ENCODE results near the gene FHDC1.

DNA sequence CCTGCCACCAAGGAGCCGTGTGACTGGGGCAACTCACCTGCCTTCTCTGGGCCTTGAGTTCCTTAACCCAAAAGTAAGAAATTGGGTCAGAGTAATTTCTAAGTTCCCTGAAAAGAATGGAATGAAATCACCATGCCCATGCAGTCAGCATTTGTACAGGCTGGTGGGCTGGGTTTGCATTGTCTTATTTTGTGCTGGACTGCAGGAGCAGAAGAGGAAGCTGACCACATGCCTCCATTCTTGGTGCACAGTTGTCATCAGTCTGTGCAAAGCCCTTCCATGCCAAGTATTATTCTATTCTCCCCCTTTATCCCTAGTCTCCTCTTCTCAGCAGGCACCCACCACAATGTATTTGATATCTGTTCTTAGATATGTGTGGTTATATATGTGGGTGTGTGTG lies 56.3 kb downstream of the FHDC1 start:
- TF ChIP-seq, protein P1, sequence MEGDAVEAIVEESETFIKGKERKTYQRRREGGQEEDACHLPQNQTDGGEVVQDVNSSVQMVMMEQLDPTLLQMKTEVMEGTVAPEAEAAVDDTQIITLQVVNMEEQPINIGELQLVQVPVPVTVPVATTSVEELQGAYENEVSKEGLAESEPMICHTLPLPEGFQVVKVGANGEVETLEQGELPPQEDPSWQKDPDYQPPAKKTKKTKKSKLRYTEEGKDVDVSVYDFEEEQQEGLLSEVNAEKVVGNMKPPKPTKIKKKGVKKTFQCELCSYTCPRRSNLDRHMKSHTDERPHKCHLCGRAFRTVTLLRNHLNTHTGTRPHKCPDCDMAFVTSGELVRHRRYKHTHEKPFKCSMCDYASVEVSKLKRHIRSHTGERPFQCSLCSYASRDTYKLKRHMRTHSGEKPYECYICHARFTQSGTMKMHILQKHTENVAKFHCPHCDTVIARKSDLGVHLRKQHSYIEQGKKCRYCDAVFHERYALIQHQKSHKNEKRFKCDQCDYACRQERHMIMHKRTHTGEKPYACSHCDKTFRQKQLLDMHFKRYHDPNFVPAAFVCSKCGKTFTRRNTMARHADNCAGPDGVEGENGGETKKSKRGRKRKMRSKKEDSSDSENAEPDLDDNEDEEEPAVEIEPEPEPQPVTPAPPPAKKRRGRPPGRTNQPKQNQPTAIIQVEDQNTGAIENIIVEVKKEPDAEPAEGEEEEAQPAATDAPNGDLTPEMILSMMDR (IDR thresholded peaks at IDR 0.05; ENCODE audit: insufficient read depth, low read length, poor library complexity, severe bottlenecking), result no peak
- TF ChIP-seq EZH2phosphoT487 (conservative IDR thresholded peaks at IDR 0.05; ENCODE audit: low read length), result no peak
